SK-N-SH (cell line): ENCODE results near the gene SKA2. TPM values are rescaled to one million over a fixed set of nuclear protein-coding genes. Genes with fewer than 3 reads are reported as not detected.

ENCODE experiments used
- CTCF ChIA-PET: fragments of 300-600, 350-600 bp; formaldehyde crosslinking; extraction: SDS; loops from one replicate; lab custom pipeline; 2021; lab: Yijun Ruan, JAX
- POLR2A ChIA-PET: fragments of 350-600 bp; sonication (Branson Sonifier 250); formaldehyde crosslinking; extraction: SDS; loops from one replicate; lab custom pipeline; 2020; ENCODE audit warnings: antibody characterized with exemption, inconsistent platforms; lab: Yijun Ruan, JAX
- DNase-seq: peaks from one replicate; pipeline ENCODE4 v3.0.0; 2012
- H2AFZ ChIP-seq: fragments of 200-600 bp; sonication (generic); 2 replicates; pipeline ENCODE4 v1.8.1; 2016; ENCODE audit warnings: antibody characterized with exemption, mild to moderate bottlenecking, low read depth
- H3F3A ChIP-seq: fragments of 200-600 bp; sonication (generic); replicated peaks from 2 replicates; pipeline ENCODE3; 2016; ENCODE audit warnings: antibody characterized with exemption, mild to moderate bottlenecking; ENCODE audit not compliant: insufficient read depth
- H3K27ac ChIP-seq, 2 experiments: fragments of 200-500 bp in 1 of 2; fragments of 200-600 bp in 1 of 2; sonication (Bioruptor generic) in 1 of 2; sonication (generic), shearing (Covaris generic) in 1 of 2; 2 replicates each; pipeline versions ENCODE4 v1.5.1 to v1.6.1; 2014 to 2016; ENCODE audit warnings: low read depth in 2 of 2, inconsistent platforms in 1 of 2, low read length in 1 of 2, mild to moderate bottlenecking in 1 of 2, mixed read lengths in 1 of 2
- H3K27me3 ChIP-seq: fragments of 200-600 bp; sonication (generic), shearing (Covaris generic); 2 replicates; pipeline ENCODE4 v1.6.1; 2016; ENCODE audit warnings: mixed run types; ENCODE audit not compliant: insufficient read depth
- H3K36me3 ChIP-seq, 2 experiments: fragments of 200-500 bp in 1 of 2; fragments of 200-600 bp in 1 of 2; sonication (Bioruptor generic) in 1 of 2; sonication (generic) in 1 of 2; replicated peaks in 1 of 2; 2 replicates each; pipeline versions ENCODE3 to v1.5.1; 2014 to 2016; ENCODE audit warnings: low read length in 1 of 2, mild to moderate bottlenecking in 1 of 2; ENCODE audit not compliant: insufficient read depth in 2 of 2, control insufficient read depth in 1 of 2
- H3K4me1 ChIP-seq, 2 experiments: fragments of 200-500 bp in 1 of 2; fragments of 200-600 bp in 1 of 2; sonication (Bioruptor generic) in 1 of 2; sonication (generic), shearing (Covaris generic) in 1 of 2; 2 replicates each; pipeline versions ENCODE4 v1.5.1 to v1.6.1; 2014 to 2016; ENCODE audit warnings: low read depth in 1 of 2, low read length in 1 of 2, mixed run types in 1 of 2; ENCODE audit not compliant: insufficient read depth in 2 of 2, control insufficient read depth in 1 of 2
- H3K4me2 ChIP-seq: fragments of 200-600 bp; sonication (generic), shearing (Covaris generic); 2 replicates; pipeline ENCODE4 v1.6.1; 2017; ENCODE audit warnings: mixed run types
- H3K4me3 ChIP-seq, 2 experiments: fragments of 200-500 bp in 1 of 2; fragments of 200-600 bp in 1 of 2; sonication (Bioruptor generic) in 1 of 2; sonication (generic), shearing (Covaris generic) in 1 of 2; 2 replicates each; pipeline versions ENCODE4 v1.5.1 to v1.8.1; 2014 to 2016; ENCODE audit warnings: low read depth in 2 of 2, inconsistent platforms in 1 of 2, low read length in 1 of 2, mild to moderate bottlenecking in 1 of 2, mixed read lengths in 1 of 2, moderate library complexity in 1 of 2
- H3K79me2 ChIP-seq: fragments of 200-600 bp; sonication (generic); 2 replicates; pipeline ENCODE4 v1.8.1; 2017; ENCODE audit warnings: mild to moderate bottlenecking; ENCODE audit not compliant: insufficient read depth
- H3K9ac ChIP-seq: fragments of 200-600 bp; sonication (generic); 2 replicates; pipeline ENCODE4 v1.6.1; 2017; ENCODE audit warnings: mixed run types
- H3K9me2 ChIP-seq: fragments of 200-600 bp; sonication (generic); 2 replicates; pipeline ENCODE4 v1.6.1; 2017; ENCODE audit warnings: mixed run types
- H3K9me3 ChIP-seq: fragments of 200-600 bp; sonication (generic); 2 replicates; pipeline ENCODE4 v1.6.1; 2017; ENCODE audit warnings: mixed run types, mild to moderate bottlenecking, moderate library complexity
- H4K20me1 ChIP-seq: fragments of 200-600 bp; sonication (generic); 2 replicates; pipeline ENCODE4 v1.6.1; 2017; ENCODE audit warnings: mild to moderate bottlenecking, mixed run types; ENCODE audit not compliant: insufficient read depth
- ELF1 ChIP-seq: IDR thresholded peaks from 2 replicates; pipeline ENCODE4 v1.4.0; 2012
- EP300 ChIP-seq, 2 experiments: IDR thresholded peaks; 2 replicates each; pipeline versions ENCODE4 v1.4.0 to v1.6.1; 2012; ENCODE audit warnings: borderline replicate concordance in 1 of 2, low read depth in 1 of 2, low read length in 1 of 2
- FOSL2 ChIP-seq: IDR thresholded peaks from 2 replicates; pipeline ENCODE4 v1.4.0; 2012; ENCODE audit warnings: low read depth, mild to moderate bottlenecking, moderate library complexity, borderline replicate concordance
- FOXM1 ChIP-seq: IDR thresholded peaks from 2 replicates; pipeline ENCODE4 v1.4.0; 2012; ENCODE audit warnings: low read depth, mild to moderate bottlenecking
- GATA2 ChIP-seq: sonication (generic); formaldehyde crosslinking; IDR thresholded peaks from 2 replicates; pipeline ENCODE4 v1.5.0; 2020; ENCODE audit warnings: mild to moderate bottlenecking, missing genetic modification reagents
- JUND ChIP-seq: IDR thresholded peaks from 2 replicates; pipeline ENCODE4 v1.4.0; 2012
- MXI1 ChIP-seq: IDR thresholded peaks from 2 replicates; pipeline ENCODE4 v1.6.1; 2012; ENCODE audit warnings: mild to moderate bottlenecking, low read depth, low read length, improper control_type of control experiment
- NFIC ChIP-seq: IDR thresholded peaks from 2 replicates; pipeline ENCODE4 v1.4.0; 2012; ENCODE audit warnings: borderline replicate concordance
- NRF1 ChIP-seq: IDR thresholded peaks from 2 replicates; pipeline ENCODE4 v1.6.1; 2012; ENCODE audit warnings: low read depth, mild to moderate bottlenecking, low read length
- PBX3 ChIP-seq: IDR thresholded peaks from 2 replicates; pipeline ENCODE4; 2012
- RCOR1 ChIP-seq: fragments of 150-350 bp; IDR thresholded peaks from 2 replicates; pipeline ENCODE4 v1.6.1; 2017; ENCODE audit warnings: antibody characterized with exemption, low read length
- REST ChIP-seq: IDR thresholded peaks from 2 replicates; pipeline ENCODE4 v1.6.1; 2012; ENCODE audit warnings: mild to moderate bottlenecking, low read depth, low read length, moderate library complexity
- RXRA ChIP-seq: IDR thresholded peaks from 2 replicates; pipeline ENCODE4 v1.4.0; 2012; ENCODE audit warnings: low read depth, mild to moderate bottlenecking, borderline replicate concordance
- TAF1 ChIP-seq: IDR thresholded peaks from 2 replicates; pipeline ENCODE4 v1.6.1; 2012; ENCODE audit warnings: low read depth, mild to moderate bottlenecking, low read length, moderate library complexity, borderline replicate concordance
- TEAD4 ChIP-seq: IDR thresholded peaks from 2 replicates; pipeline ENCODE4 v1.4.0; 2012; ENCODE audit warnings: mild to moderate bottlenecking, borderline replicate concordance; ENCODE audit not compliant: insufficient read depth
- USF2 ChIP-seq: fragments of 150-350 bp; IDR thresholded peaks from 2 replicates; pipeline ENCODE4 v1.6.1; 2017; ENCODE audit warnings: antibody characterized with exemption, low read length, low read depth, borderline replicate concordance
- YY1 ChIP-seq: IDR thresholded peaks from 2 replicates; pipeline ENCODE4 v1.4.0; 2012; ENCODE audit warnings: low read depth, mild to moderate bottlenecking
- ZBTB33 ChIP-seq: IDR thresholded peaks from 2 replicates; pipeline ENCODE4 v1.4.0; 2012; ENCODE audit warnings: low read depth, borderline replicate concordance
- WGBS: methylation state at CpG from one replicate; pipeline ENCODE4 v1.1.6; 2017; ENCODE audit warnings: low lambda C conversion rate; 5-methylcytosine and 5-hydroxymethylcytosine counted together
- polyA plus RNA-seq, 3 experiments: library from polyadenylated mRNA; depleted of rRNA; stranded (reverse); fragments of >200 nt; gene quantifications; 2 replicates each; pipeline ENCODE4 v1.2.3, GENCODE V29; 2012

SKA2 gene
- polyA plus RNA-seq, 1 of the 3 experiments (the other 2 are of a cell fraction): 12.8 TPM

GRCh38 chr17:59108400-59109102 is 46.4 kb downstream of the SKA2 start:
- DNase-seq: no peak
- H3K9me3 ChIP-seq: no peaks in the 10 kb centered on the region
- TF ChIP-seq RCOR1: no peak
- TF ChIP-seq USF2: no peak
- no peak for TF ChIP-seq YY1
- TF ChIP-seq TAF1: no peak
- TF ChIP-seq FOSL2: no peak
- TF ChIP-seq GATA2 (CRISPR knock-in tag): no peak
- TF ChIP-seq JUND: no peak
- TF ChIP-seq ELF1: no peak
- TF ChIP-seq TEAD4: no peak
- TF ChIP-seq MXI1: no peak
- TF ChIP-seq EP300 (IDR thresholded peaks at IDR 0.05; ENCODE audit: borderline replicate concordance in 1 of 2, low read depth in 1 of 2, low read length in 1 of 2): no peak
- TF ChIP-seq RXRA: no peak
- TF ChIP-seq ZBTB33: no peak
- no peak for TF ChIP-seq NRF1
- no peak for TF ChIP-seq FOXM1
- no peak for TF ChIP-seq REST
- TF ChIP-seq PBX3: no peak
- no peak for TF ChIP-seq NFIC
- H3K4me3 ChIP-seq: no peak overlapping the region
- peaks cover 0 to 8% of the 10 kb centered on the region in 2 experiments; a peak in 2 of 4 replicates for H3K4me1 ChIP-seq
- peaks cover 7% of the 10 kb centered on the region for H3F3A ChIP-seq
- H3K27me3 ChIP-seq: no peaks in the 10 kb centered on the region
- H3K4me2 ChIP-seq: no peak overlapping the region
- no peaks in the 10 kb centered on the region for H3K9me2 ChIP-seq
- WGBS: 96% methylated on average over 7 of the region's 7 CpGs
- H3K27ac ChIP-seq: no peak overlapping the region
- POLR2A ChIA-PET: no interaction called here
- H3K9ac ChIP-seq: no peak overlapping the region
- CTCF ChIA-PET: interaction anchor here (1.3 kb wide), 1 partner anchor 9 kb away, joined by 3 read pairs; no protein-coding TSS in a partner anchor
- peaks cover 14% of the 10 kb centered on the region for H4K20me1 ChIP-seq
- H3K36me3 ChIP-seq: peaks cover 13 to 22% of the 10 kb centered on the region in 2 experiments
- H2AFZ ChIP-seq: no peak overlapping the region
- H3K79me2 ChIP-seq: peaks cover 62% of the 10 kb centered on the region
